Stimulated activated naive B cell treated with anti-CD40 and anti-IgM and Interleukin-4, amounts not matched to agents 10 μg/mL and 1 μg/mL and 100 μg/mL, for 72 hours (primary cell): ENCODE data around the gene SYT5.

Source experiments
- ATAC-seq, 2 donors: fragments of 150-1000 bp; cut with Tn5 transposase; replicated peaks; 2 replicates each; pipeline ENCODE4 v1.10.0; 2021; ENCODE audit warnings: moderate library complexity in 1 of 2
- DNase-seq: peaks from one replicate; pipeline ENCODE4 v3.0.0; 2021
- H3K27ac Mint-ChIP-seq: one replicate; pipeline ENCODE4 v1.8.0; 2022; ENCODE audit warnings: mild to moderate bottlenecking, mixed read lengths
- H3K27me3 Mint-ChIP-seq, 2 donors: one replicate each; pipeline ENCODE4 v1.8.0; 2022; ENCODE audit warnings: mixed read lengths in 2 of 2
- H3K36me3 Mint-ChIP-seq, 2 donors: one replicate each; pipeline ENCODE4 v1.8.0; 2022; ENCODE audit warnings: mixed read lengths in 2 of 2, mild to moderate bottlenecking in 1 of 2
- H3K4me1 Mint-ChIP-seq, 2 donors: one replicate each; pipeline ENCODE4 v1.8.0; 2022; ENCODE audit warnings: mixed read lengths in 2 of 2, mild to moderate bottlenecking in 1 of 2
- H3K4me3 Mint-ChIP-seq, 2 donors: one replicate each; pipeline ENCODE4 v1.8.0; 2022; ENCODE audit warnings: mild to moderate bottlenecking in 2 of 2, mixed read lengths in 2 of 2, moderate library complexity in 1 of 2
- H3K9me3 Mint-ChIP-seq, 2 donors: one replicate each; pipeline ENCODE4 v1.8.0; 2022; ENCODE audit warnings: mixed read lengths in 2 of 2, mild to moderate bottlenecking in 1 of 2

Gene SYT5

GRCh38 chr19:55153652-55154264, 26.3 kb downstream of the SYT5 start:
- peaks cover 15 to 29% of the 10 kb centered on the region in 2 donors for H3K4me1 Mint-ChIP-seq
- DNase-seq (no peak), ATAC-seq (no peak)
- H3K4me3 Mint-ChIP-seq = no peak overlapping the region
- peaks cover 60 to 61% of the 10 kb centered on the region in 2 donors for H3K27me3 Mint-ChIP-seq
- H3K9me3 Mint-ChIP-seq = peaks cover 11 to 13% of the 10 kb centered on the region in 2 donors
- peaks cover 4 to 13% of the 10 kb centered on the region in 2 donors for H3K36me3 Mint-ChIP-seq
- no peak overlapping the region for H3K27ac Mint-ChIP-seq

- Mint-ChIP-seq H3K4me1 (peaks cover 15 to 26% of the 10 kb centered on the region in 2 donors), H3K27ac (peak overlapping the region; percentile 22), H3K4me3 (peak overlapping the region in 1 of 2 donors; percentile 8), H3K36me3 (peaks cover 4 to 13% of the 10 kb centered on the region in 2 donors), H3K27me3 (peaks cover 52 to 58% of the 10 kb centered on the region in 2 donors), H3K9me3 (peaks cover 11 to 13% of the 10 kb centered on the region in 2 donors)
- DNase-seq = no peak
- no peak for ATAC-seq
These were observed 28.1 kb downstream of the SYT5 start for GRCh38 chr19:55152017-55152416.

GRCh38 chr19:55149078-55150003, 30.7 kb downstream of the SYT5 start, which contains the start of gene TNNT1:
TNNT1 (minus strand) TSS chr19:55149206; CDS start chr19:55147157, 2,049 bp downstream.
- peaks cover 19 to 28% of the 10 kb centered on the region in 2 donors for H3K4me1 Mint-ChIP-seq
- ATAC-seq (no peak), DNase-seq (no peak)
- H3K36me3 Mint-ChIP-seq = peaks cover 4 to 15% of the 10 kb centered on the region in 2 donors
- H3K9me3 Mint-ChIP-seq = peaks cover 11% of the 10 kb centered on the region in 2 donors
- H3K27me3 Mint-ChIP-seq = peaks cover 53 to 64% of the 10 kb centered on the region in 2 donors
- H3K4me3 Mint-ChIP-seq = no peak within 1 kb of the TSS
- H3K27ac Mint-ChIP-seq = peak within 1 kb of the TSS; percentile 86

DNA sequence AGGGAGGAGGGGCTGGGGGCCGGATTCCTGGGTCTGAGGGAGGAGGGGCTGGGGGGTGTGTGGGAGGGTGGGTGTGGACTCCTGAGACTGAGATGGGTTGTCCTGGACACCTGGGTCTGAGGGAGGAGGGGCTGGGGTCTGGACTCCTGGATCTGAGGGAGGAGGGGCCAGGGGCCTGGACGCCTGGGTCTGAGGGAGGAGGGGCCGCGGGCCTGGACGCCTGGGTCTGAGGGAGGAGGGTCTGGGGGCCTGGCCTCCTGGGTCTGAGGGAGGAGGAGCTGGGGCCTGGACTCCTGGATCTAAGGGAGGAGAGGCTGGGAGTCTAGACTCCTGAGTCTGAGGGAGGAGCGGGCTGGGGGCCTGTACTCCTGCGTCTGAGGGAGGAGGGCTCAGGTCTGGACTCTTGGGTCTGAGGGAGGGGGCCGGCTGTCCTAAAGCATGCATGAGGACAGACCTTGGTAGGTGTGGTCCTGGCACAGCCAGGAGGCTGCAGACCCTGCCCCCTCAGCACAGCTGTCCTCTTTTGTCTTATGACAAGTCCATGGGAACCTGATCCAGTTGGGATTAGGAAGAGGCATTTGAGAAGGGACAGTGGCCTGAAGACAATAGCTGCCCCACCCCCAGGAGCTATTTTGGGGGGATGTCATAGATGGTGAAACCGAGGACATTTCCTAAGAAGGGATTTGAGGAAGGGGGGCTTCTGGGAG, 32.4 kb downstream of the SYT5 start:
- Mint-ChIP-seq H3K4me1 (peaks cover 14 to 21% of the 10 kb centered on the region in 2 donors), H3K9me3 (peaks cover 8 to 11% of the 10 kb centered on the region in 2 donors), H3K27me3 (peaks cover 56 to 70% of the 10 kb centered on the region in 2 donors), H3K27ac (no peak overlapping the region), H3K36me3 (peaks cover 4 to 9% of the 10 kb centered on the region in 2 donors), H3K4me3 (no peak overlapping the region)
- no peak for DNase-seq
- no peak for ATAC-seq

- Mint-ChIP-seq H3K27me3 (peaks cover 52 to 73% of the 10 kb centered on the region in 2 donors), H3K9me3 (peaks cover 4 to 5% of the 10 kb centered on the region in 2 donors), H3K36me3 (peaks cover under 1 to 4% of the 10 kb centered on the region in 2 donors), H3K4me1 (peaks cover 9 to 18% of the 10 kb centered on the region in 2 donors), H3K4me3 (no peak overlapping the region), H3K27ac (no peak overlapping the region)
- ATAC-seq (no peak), DNase-seq (no peak)
These were observed 33.3 kb downstream of the SYT5 start for GRCh38 chr19:55146705-55147273.

- H3K4me3 Mint-ChIP-seq = peak overlapping the region in 1 of 2 donors; percentile 24
- H3K27me3 Mint-ChIP-seq = peaks cover 53 to 79% of the 10 kb centered on the region in 2 donors
- H3K27ac Mint-ChIP-seq = no peak overlapping the region
- ATAC-seq (no peak), DNase-seq (no peak)
- H3K4me1 Mint-ChIP-seq = peaks cover 10 to 20% of the 10 kb centered on the region in 2 donors
- H3K9me3 Mint-ChIP-seq = no peaks in the 10 kb centered on the region
- H3K36me3 Mint-ChIP-seq = peaks cover 0 to 3% of the 10 kb centered on the region in 2 donors
These were observed 33.9 kb downstream of the SYT5 start for GRCh38 chr19:55146078-55146704.

DNA sequence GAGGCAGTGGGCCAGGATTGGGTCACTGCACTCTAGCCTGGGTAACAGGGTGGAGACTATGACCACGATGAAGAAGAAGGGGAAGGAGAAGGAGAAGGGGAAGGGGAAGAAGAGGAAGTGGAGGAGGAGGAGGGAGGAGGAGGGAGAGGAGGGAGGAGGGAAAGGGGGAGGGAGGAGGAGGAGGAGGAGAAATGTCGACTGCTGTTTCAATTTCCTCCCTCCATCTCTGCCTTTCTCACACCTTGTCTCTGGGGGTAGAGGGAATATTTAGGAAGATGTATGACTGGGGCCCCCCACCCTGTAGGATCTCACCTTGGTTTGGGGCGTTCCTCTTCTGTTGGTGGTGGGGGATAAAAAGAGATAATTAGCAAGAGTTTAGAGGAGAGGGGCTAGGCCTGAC, 34.9 kb downstream of the SYT5 start:
- peaks cover 12 to 24% of the 10 kb centered on the region in 2 donors for H3K4me1 Mint-ChIP-seq
- H3K36me3 Mint-ChIP-seq = peaks cover 0 to 3% of the 10 kb centered on the region in 2 donors
- DNase-seq (no peak), ATAC-seq (no peak)
- no peak overlapping the region for H3K27ac Mint-ChIP-seq
- no peaks in the 10 kb centered on the region for H3K9me3 Mint-ChIP-seq
- peaks cover 55 to 82% of the 10 kb centered on the region in 2 donors for H3K27me3 Mint-ChIP-seq
- peak overlapping the region in 1 of 2 donors; percentile 29 for H3K4me3 Mint-ChIP-seq

DNA sequence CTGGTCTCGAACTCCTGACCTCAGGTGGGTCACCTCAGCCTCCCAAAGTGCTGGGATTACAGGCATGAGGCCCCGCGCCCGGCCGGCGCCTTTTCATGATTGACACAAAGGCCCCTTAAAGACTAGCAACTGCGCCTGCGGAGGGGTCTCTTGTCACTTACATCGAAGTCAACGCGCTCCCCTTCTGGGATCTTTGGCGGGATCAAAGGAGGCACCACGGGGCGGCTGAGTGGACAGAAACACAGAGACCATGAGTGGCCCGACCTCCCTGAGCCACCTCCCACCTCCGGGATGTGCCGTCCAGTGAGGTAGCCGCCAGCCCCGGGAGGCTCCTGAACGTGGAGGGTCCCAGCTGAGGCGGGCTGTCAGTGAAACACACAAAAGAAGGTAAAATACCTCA, 38.4 kb downstream of the SYT5 start:
- Mint-ChIP-seq H3K36me3 (peaks cover 0 to 3% of the 10 kb centered on the region in 2 donors), H3K4me1 (peaks cover 11 to 24% of the 10 kb centered on the region in 2 donors), H3K4me3 (peak overlapping the region in 1 of 2 donors; percentile 39), H3K27me3 (peaks cover 48 to 81% of the 10 kb centered on the region in 2 donors), H3K9me3 (no peaks in the 10 kb centered on the region), H3K27ac (no peak overlapping the region)
- no peak for ATAC-seq
- no peak for DNase-seq

GRCh38 chr19:55137915-55138314, 42.2 kb downstream of the SYT5 start:
- Mint-ChIP-seq H3K4me1 (peaks cover 7 to 21% of the 10 kb centered on the region in 2 donors), H3K9me3 (no peaks in the 10 kb centered on the region), H3K4me3 (no peak overlapping the region), H3K27me3 (peaks cover 40 to 66% of the 10 kb centered on the region in 2 donors), H3K36me3 (no peaks in the 10 kb centered on the region), H3K27ac (peak overlapping the region; percentile 25)
- ATAC-seq = no peak
- no peak for DNase-seq

GRCh38 chr19:55136399-55137102, 43.5 kb downstream of the SYT5 start:
- no peak for ATAC-seq
- no peaks in the 10 kb centered on the region for H3K36me3 Mint-ChIP-seq
- no peak for DNase-seq
- H3K27ac Mint-ChIP-seq = no peak overlapping the region
- H3K4me1 Mint-ChIP-seq = peaks cover 7 to 18% of the 10 kb centered on the region in 2 donors
- H3K9me3 Mint-ChIP-seq = no peaks in the 10 kb centered on the region
- H3K4me3 Mint-ChIP-seq = no peak overlapping the region
- H3K27me3 Mint-ChIP-seq = peaks cover 42 to 65% of the 10 kb centered on the region in 2 donors

DNA sequence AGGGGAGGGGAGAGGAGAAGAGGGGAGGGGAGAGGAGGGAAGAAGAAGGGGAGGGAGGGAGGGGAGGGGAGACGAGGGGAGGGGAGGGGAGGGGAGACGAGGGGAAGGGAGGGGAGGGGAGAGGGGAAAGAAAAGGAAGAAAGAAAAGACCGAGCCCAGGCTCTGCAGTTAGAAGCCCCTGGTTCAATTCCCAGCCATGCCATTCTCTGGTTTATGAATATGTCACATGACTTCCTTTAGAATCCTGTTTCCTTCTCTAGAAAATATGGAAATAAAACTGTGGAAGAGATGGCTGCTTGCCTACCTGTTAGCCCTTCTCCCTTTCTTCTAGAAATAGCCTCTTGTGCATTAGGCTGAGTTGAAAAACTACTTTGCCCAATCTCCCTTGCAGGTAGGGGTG, 45.4 kb downstream of the SYT5 start:
- DNase-seq = no peak
- H3K4me1 Mint-ChIP-seq = peaks cover 4 to 11% of the 10 kb centered on the region in 2 donors
- no peak overlapping the region for H3K4me3 Mint-ChIP-seq

DNA sequence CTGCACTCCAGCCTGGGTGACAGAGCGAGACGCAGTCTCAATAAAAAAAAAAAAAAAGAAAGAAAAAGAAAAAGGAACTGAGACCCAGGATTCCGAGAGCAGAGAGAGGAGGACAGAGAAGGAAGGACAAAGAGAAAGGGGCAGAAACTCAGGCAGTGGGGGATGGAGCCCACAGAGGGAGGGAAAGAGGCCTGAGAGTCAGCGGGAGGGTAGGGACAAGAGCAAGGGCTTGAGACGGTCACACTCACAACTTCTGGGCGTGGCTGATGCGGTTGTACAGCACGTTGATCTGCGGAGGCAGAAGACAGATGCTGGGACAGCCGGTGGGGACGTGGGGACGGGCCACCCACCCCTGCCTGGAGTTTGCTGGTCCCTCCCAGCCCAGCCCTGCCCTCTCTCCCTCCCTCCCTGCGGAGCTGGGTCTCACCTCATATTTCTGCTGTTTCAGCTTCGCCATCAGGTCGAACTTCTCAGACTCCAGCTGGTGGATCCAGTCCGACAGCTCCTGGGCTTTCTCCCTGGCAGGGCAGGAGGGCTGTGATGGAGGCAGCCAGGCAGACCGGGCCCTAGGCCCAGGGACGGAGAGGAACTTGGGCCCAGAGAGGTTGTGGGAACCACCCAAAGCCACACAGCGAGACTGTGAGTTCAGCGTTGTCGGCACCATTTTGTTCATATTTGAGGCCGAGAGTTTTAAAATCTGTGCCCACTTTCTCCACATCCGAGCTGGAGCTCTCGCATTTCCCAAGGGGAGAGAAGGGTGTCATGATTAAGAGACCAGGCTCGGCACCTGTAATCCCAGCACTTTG, 46.2 kb downstream of the SYT5 start:
- H3K4me1 Mint-ChIP-seq = peaks cover 4 to 11% of the 10 kb centered on the region in 2 donors
- DNase-seq (no peak), ATAC-seq (peak; percentile 19 to 58)
- peaks cover 48 to 58% of the 10 kb centered on the region in 2 donors for H3K27me3 Mint-ChIP-seq
- no peaks in the 10 kb centered on the region for H3K9me3 Mint-ChIP-seq
- peak overlapping the region in 1 of 2 donors; percentile 14 for H3K4me3 Mint-ChIP-seq
- no peak overlapping the region for H3K27ac Mint-ChIP-seq
- H3K36me3 Mint-ChIP-seq = no peaks in the 10 kb centered on the region

More for the DNA sequence above, 45.4 kb downstream of the SYT5 start:
- no peak overlapping the region for H3K27ac Mint-ChIP-seq
- H3K9me3 Mint-ChIP-seq = no peaks in the 10 kb centered on the region
- no peaks in the 10 kb centered on the region for H3K36me3 Mint-ChIP-seq
- peaks cover 45 to 60% of the 10 kb centered on the region in 2 donors for H3K27me3 Mint-ChIP-seq
- no peak for ATAC-seq
